GM23248 (cell line): ENCODE results near the gene JARID2. TPM values are rescaled to one million over a fixed set of nuclear protein-coding genes. Genes with fewer than 3 reads are reported as not detected.

Experiments
- DNase-seq: peaks from one replicate; pipeline ENCODE4 v3.0.0-alpha.2; 2015
- H2AFZ ChIP-seq: fragments of 200-600 bp; sonication (generic); 2 replicates; pipeline ENCODE4 v1.6.1; 2016; ENCODE audit warnings: antibody characterized with exemption
- H3F3A ChIP-seq: fragments of 200-600 bp; sonication (generic); 2 replicates; pipeline ENCODE4 v1.6.1; 2016; ENCODE audit warnings: mild to moderate bottlenecking, antibody characterized with exemption, mixed run types; ENCODE audit not compliant: insufficient read depth
- H3K27ac ChIP-seq: fragments of 200-600 bp; sonication (generic); 2 replicates; pipeline ENCODE4 v1.5.1; 2016; ENCODE audit warnings: mild to moderate bottlenecking
- H3K27me3 ChIP-seq: fragments of 200-600 bp; sonication (generic); replicated peaks from 2 replicates; pipeline ENCODE4 v1.6.1; 2016; ENCODE audit warnings: mild to moderate bottlenecking; ENCODE audit not compliant: insufficient read depth
- H3K36me3 ChIP-seq: fragments of 200-600 bp; sonication (generic); 2 replicates; pipeline ENCODE4 v1.6.1; 2016; ENCODE audit warnings: low read depth, mild to moderate bottlenecking
- H3K4me1 ChIP-seq: fragments of 200-600 bp; sonication (generic); 2 replicates; pipeline ENCODE4 v1.6.1; 2016; ENCODE audit warnings: mild to moderate bottlenecking; ENCODE audit not compliant: insufficient read depth
- H3K4me2 ChIP-seq: fragments of 200-600 bp; sonication (generic); one replicate; pipeline ENCODE4 v1.6.1; 2016; ENCODE audit warnings: mild to moderate bottlenecking; ENCODE audit not compliant: unreplicated experiment
- H3K4me3 ChIP-seq: fragments of 200-600 bp; sonication (generic); 2 replicates; pipeline ENCODE4 v1.5.1; 2016; ENCODE audit warnings: mild to moderate bottlenecking
- H3K79me2 ChIP-seq: fragments of 200-600 bp; sonication (generic); 2 replicates; pipeline ENCODE4 v1.6.1; 2016; ENCODE audit warnings: mild to moderate bottlenecking; ENCODE audit not compliant: insufficient read depth
- H3K9ac ChIP-seq: fragments of 200-600 bp; sonication (generic); 2 replicates; pipeline ENCODE4 v1.6.1; 2016; ENCODE audit warnings: mild to moderate bottlenecking
- H3K9me2 ChIP-seq: fragments of 200-600 bp; sonication (generic); 2 replicates; pipeline ENCODE4 v1.6.1; 2016; ENCODE audit warnings: mixed run types, mild to moderate bottlenecking, moderate library complexity; ENCODE audit not compliant: insufficient read depth
- H3K9me3 ChIP-seq: fragments of 200-600 bp; sonication (generic); one replicate; pipeline ENCODE4 v1.6.1; 2017; ENCODE audit warnings: low read depth
- H4K20me1 ChIP-seq: fragments of 200-600 bp; sonication (generic); 2 replicates; pipeline ENCODE4 v1.6.0; 2016; ENCODE audit not compliant: insufficient read depth
- EZH2 ChIP-seq: fragments of 200-600 bp; sonication (generic); IDR thresholded peaks from 2 replicates; pipeline ENCODE4 v1.6.1; 2018; ENCODE audit warnings: antibody characterized with exemption, mild to moderate bottlenecking; ENCODE audit not compliant: insufficient read depth, poor library complexity, severe bottlenecking
- EZH2phosphoT487 ChIP-seq: fragments of 200-600 bp; sonication (generic); IDR thresholded peaks from 2 replicates; pipeline ENCODE4 v1.6.1; 2018; ENCODE audit warnings: antibody characterized with exemption, moderate library complexity, mild to moderate bottlenecking, low read depth; ENCODE audit not compliant: insufficient read depth
- WGBS, 2 experiments: methylation state at CpG; one replicate each; pipeline ENCODE4 v1.1.6; 2015 to 2017; ENCODE audit warnings: low lambda C conversion rate in 2 of 2, low coverage in 1 of 2; ENCODE audit errors: missing lambda C conversion rate in 2 of 2; 5-methylcytosine and 5-hydroxymethylcytosine counted together
- in situ Hi-C: fragments of 300-500 bp; cut with MboI; formaldehyde crosslinking; loops from 2 replicates; pipeline ENCODE4 v1.15.0; 2020
- polyA plus RNA-seq: library from polyadenylated mRNA; unstranded; fragments of >200 nt; fragmentation: Nextera tagmentation; extraction: Ambion mirVana; gene quantifications from 2 replicates; pipeline ENCODE4 v1.2.1, GENCODE V29; 2016
- total RNA-seq: library from RNA; depleted of rRNA; stranded (reverse); fragments of >200 nt; shearing (Covaris generic); gene quantifications from 2 replicates; pipeline ENCODE4 v1.2.3, GENCODE V29; 2014

Gene JARID2
- total and polyA plus RNA-seq, 2 experiments from 2014 or later = 3.9 to 9.3 TPM

GRCh38 chr6:15447546-15448267 is 201.8 kb downstream of the JARID2 start:
- peaks cover 10% of the 10 kb centered on the region; the same call in 1 of the 2 replicates for H3F3A ChIP-seq
- H3K4me2 ChIP-seq = no peak overlapping the region
- H3K36me3 ChIP-seq = no peaks in the 10 kb centered on the region
- TF ChIP-seq EZH2phosphoT487 (no peak), EZH2 (no peak)
- no peak overlapping the region for H3K4me3 ChIP-seq
- WGBS, 2 experiments = 96 to 98% methylated on average over 5 of the region's 5 CpGs
- peaks cover 96% of the 10 kb centered on the region for H3K79me2 ChIP-seq
- no peak overlapping the region for H2AFZ ChIP-seq
- DNase-seq = no peak
- in situ Hi-C loops = no loop called here
- H3K27ac ChIP-seq = no peak overlapping the region
- no peaks in the 10 kb centered on the region for H3K9me2 ChIP-seq
- no peaks in the 10 kb centered on the region for H3K27me3 ChIP-seq
- H3K4me1 ChIP-seq = peaks cover 29% of the 10 kb centered on the region
- H3K9me3 ChIP-seq = no peaks in the 10 kb centered on the region
- H4K20me1 ChIP-seq = no peaks in the 10 kb centered on the region
- no peak overlapping the region for H3K9ac ChIP-seq

- peaks cover 99% of the 10 kb centered on the region for H3K79me2 ChIP-seq
- WGBS, 2 experiments = 96 to 98% methylated on average over 2 of the region's 2 CpGs
Observed at GRCh38 chr6:15449011-15449410, 203.1 kb downstream of the JARID2 start.

GRCh38 chr6:15451738-15452137 is 205.9 kb downstream of the JARID2 start:
- Histone ChIP-seq H3K4me2 (no peak overlapping the region), H3K4me3 (no peak overlapping the region), H3F3A (no peaks in the 10 kb centered on the region; the same call in 1 of the 2 replicates), H4K20me1 (0 out of 2 replicates have a peak, but pooled peaks cover 7% of the 10 kb centered on the region), H3K9me2 (no peaks in the 10 kb centered on the region), H3K9ac (no peak overlapping the region), H3K79me2 (peaks cover 100% of the 10 kb centered on the region), H3K27me3 (no peaks in the 10 kb centered on the region), H2AFZ (no peak overlapping the region), H3K9me3 (no peaks in the 10 kb centered on the region), H3K27ac (no peak overlapping the region), H3K36me3 (no peaks in the 10 kb centered on the region), H3K4me1 (peaks cover 21% of the 10 kb centered on the region)
- WGBS, 2 experiments = 95 to 98% methylated on average over 4 of the region's 4 CpGs
- DNase-seq = no peak
- TF ChIP-seq EZH2 (no peak), EZH2phosphoT487 (no peak)
- in situ Hi-C loops = no loop called here

More at GRCh38 chr6:15449011-15449410, 203.1 kb downstream of the JARID2 start:
- Histone ChIP-seq H3K9me3 (no peaks in the 10 kb centered on the region), H3K27ac (no peak overlapping the region), H4K20me1 (no peaks in the 10 kb centered on the region), H2AFZ (no peak overlapping the region), H3K9ac (no peak overlapping the region), H3F3A (no peaks in the 10 kb centered on the region), H3K9me2 (no peaks in the 10 kb centered on the region), H3K4me1 (peaks cover 17% of the 10 kb centered on the region), H3K4me2 (no peak overlapping the region), H3K36me3 (no peaks in the 10 kb centered on the region), H3K4me3 (no peak overlapping the region), H3K27me3 (no peaks in the 10 kb centered on the region)
- in situ Hi-C loops = no loop called here
- no peak for DNase-seq
- TF ChIP-seq EZH2 (no peak), EZH2phosphoT487 (no peak)

- Histone ChIP-seq H3K4me1 (peaks cover 27% of the 10 kb centered on the region), H3K79me2 (peaks cover 100% of the 10 kb centered on the region), H3K27ac (no peak overlapping the region), H4K20me1 (0 out of 2 replicates have a peak, but pooled peaks cover 7% of the 10 kb centered on the region), H3K27me3 (no peaks in the 10 kb centered on the region), H3K4me3 (no peak overlapping the region), H3K4me2 (no peak overlapping the region), H3K9me3 (no peaks in the 10 kb centered on the region), H3K9me2 (no peaks in the 10 kb centered on the region), H3K36me3 (no peaks in the 10 kb centered on the region), H2AFZ (no peak overlapping the region), H3F3A (no peaks in the 10 kb centered on the region; the same call in 1 of the 2 replicates), H3K9ac (no peak overlapping the region)
- in situ Hi-C loops = no loop called here
- TF ChIP-seq EZH2 (no peak), EZH2phosphoT487 (no peak)
- WGBS, 2 experiments = 98% methylated on average over 9 of the region's 9 CpGs
- DNase-seq = no peak
Observed at GRCh38 chr6:15452182-15452941, 206.5 kb downstream of the JARID2 start.
